CD4-positive, alpha-beta T cell (primary cell): ENCODE data around the gene FAM170A. TPM values are rescaled to one million over a fixed set of nuclear protein-coding genes. Genes with fewer than 3 reads are reported as not detected.

Source experiments
- ATAC-seq: fragments of 200-7000 bp; cut with Tn5 transposase; one replicate; pipeline ENCODE4 v1.10.0; 2022; ENCODE audit warnings: mild to moderate bottlenecking; ENCODE audit not compliant: poor library complexity
- CTCF ChIA-PET: fragments of 350-600 bp; sonication (Branson Sonifier 250); formaldehyde crosslinking; loops from one replicate; lab custom pipeline; 2021; ENCODE audit warnings: antibody characterized with exemption, inconsistent platforms; lab: Charles Lee
- POLR2A ChIA-PET: fragments of 350-600 bp; sonication (Branson Sonifier 250); formaldehyde crosslinking; loops from one replicate; lab custom pipeline; 2021; ENCODE audit warnings: antibody characterized with exemption, inconsistent platforms; lab: Charles Lee
- DNase-seq, 14 experiments: peaks; one replicate each; pipeline ENCODE4 v3.0.0-alpha.2; 2013 to 2020; ENCODE audit warnings: mixed read lengths in 2 of 14
- H3K27ac ChIP-seq, 2 donors: one replicate each; pipeline versions ENCODE4 v1.5.1 to v1.7.0; 2013; ENCODE audit warnings: low read length in 2 of 2, low read depth in 1 of 2, mild to moderate bottlenecking in 1 of 2
- H3K27me3 ChIP-seq, 2 experiments: 1 replicate in 1 of 2; 2 replicates in 1 of 2; pipeline versions ENCODE4 v1.6.1 to v1.7.0; 2013; ENCODE audit warnings: low read length in 2 of 2, control low read depth in 1 of 2, mild to moderate bottlenecking in 1 of 2, moderate library complexity in 1 of 2; ENCODE audit not compliant: insufficient read depth in 2 of 2, control insufficient read depth in 1 of 2
- H3K36me3 ChIP-seq: one replicate; pipeline ENCODE4 v1.6.1; 2013; ENCODE audit warnings: low read length, control low read depth; ENCODE audit not compliant: insufficient read depth
- H3K4me1 ChIP-seq: one replicate; pipeline ENCODE4 v1.6.1; 2013; ENCODE audit warnings: low read length, control low read depth; ENCODE audit not compliant: insufficient read depth
- H3K4me3 ChIP-seq: one replicate; pipeline ENCODE4 v1.5.1; 2013; ENCODE audit warnings: mild to moderate bottlenecking, low read length, moderate library complexity
- H3K9me3 ChIP-seq, 2 experiments: 1 replicate in 1 of 2; 2 replicates in 1 of 2; pipeline versions ENCODE4 v1.6.1 to v1.7.0; 2013; ENCODE audit warnings: low read length in 2 of 2, mild to moderate bottlenecking in 2 of 2, control low read depth in 1 of 2, moderate library complexity in 1 of 2; ENCODE audit not compliant: control insufficient read depth in 1 of 2, insufficient read depth in 1 of 2
- H3K27ac Mint-ChIP-seq: one replicate; pipeline ENCODE4 v1.8.0; 2020; ENCODE audit warnings: mixed read lengths
- H3K27me3 Mint-ChIP-seq: one replicate; pipeline ENCODE4 v1.8.0; 2021; ENCODE audit warnings: mixed read lengths
- H3K36me3 Mint-ChIP-seq: one replicate; pipeline ENCODE4 v1.8.0; 2021; ENCODE audit warnings: low read depth, mixed read lengths
- H3K4me1 Mint-ChIP-seq: one replicate; pipeline ENCODE4 v1.8.0; 2021; ENCODE audit warnings: low read depth, mixed read lengths
- H3K4me3 Mint-ChIP-seq: one replicate; pipeline ENCODE4 v1.8.0; 2020; ENCODE audit warnings: mild to moderate bottlenecking, mixed read lengths
- H3K9me3 Mint-ChIP-seq: one replicate; pipeline ENCODE4 v1.8.0; 2020; ENCODE audit warnings: mixed read lengths
- intact Hi-C, 2 experiments: fragments of 100-400 bp; cut with DNase I in 1 of 2; cut with micrococcal nuclease in 1 of 2; formaldehyde crosslinking; loops; one replicate each; pipeline versions ENCODE4 v1.15.1 to v1.9.0; 2023 to 2025; cut with DNase I, micrococcal nuclease
- polyA plus RNA-seq, 2 donors: library from polyadenylated mRNA; unstranded; fragments of 120-200 nt; gene quantifications; one replicate each; pipeline ENCODE4 v1.2.1, GENCODE V29; 2013
- total RNA-seq, 174 experiments: library from RNA in 2 of 174; stranded (reverse) in 2 of 174; gene quantifications; one replicate each; pipeline ENCODE4 v1.2.3 and lab custom pipeline; 2021 to 2026
- TF ChIP-seq, protein P1 (sequence below): fragments of 200-600 bp; IDR thresholded peaks from one replicate; pipeline ENCODE4 v1.8.0; 2022; ENCODE audit warnings: antibody characterized with exemption, mild to moderate bottlenecking

Gene FAM170A
- total RNA-seq (not detected), total RNA-seq (lab: John Stamatoyannopoulos, UW) (0 to 0.14 (median 0) reads per million in 172 experiments)
- not detected for polyA plus RNA-seq (2013, experiment 1 of 2)
- polyA plus RNA-seq (2013, experiment 2 of 2), result 0.05 TPM

DNA sequence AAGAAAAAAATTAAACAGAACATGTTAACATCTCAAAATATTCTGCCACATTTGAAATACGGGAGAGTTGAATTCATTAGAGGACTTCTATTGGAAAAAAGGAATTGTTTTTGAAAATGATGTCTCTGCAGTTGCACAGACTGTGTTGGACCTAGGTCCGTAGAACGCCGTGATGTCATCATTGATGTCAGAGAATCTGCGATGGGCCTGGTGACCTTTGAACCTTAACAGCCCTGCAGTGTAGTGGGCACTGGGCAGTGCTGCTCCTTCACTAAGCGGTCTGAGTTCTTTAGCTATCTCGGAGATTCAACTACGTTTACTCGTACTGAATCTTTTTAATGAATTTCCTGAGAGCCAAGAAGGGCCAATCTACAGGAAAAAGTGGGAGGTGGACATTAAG, at the start of gene FAM170A:
FAM170A (plus strand) TSS at position 220 of the 400 bp plus-strand sequence. CDS start 211 bp downstream, outside the sequence.
- H3K27ac ChIP-seq, result no peak within 1 kb of the TSS
- TF ChIP-seq, protein P1, sequence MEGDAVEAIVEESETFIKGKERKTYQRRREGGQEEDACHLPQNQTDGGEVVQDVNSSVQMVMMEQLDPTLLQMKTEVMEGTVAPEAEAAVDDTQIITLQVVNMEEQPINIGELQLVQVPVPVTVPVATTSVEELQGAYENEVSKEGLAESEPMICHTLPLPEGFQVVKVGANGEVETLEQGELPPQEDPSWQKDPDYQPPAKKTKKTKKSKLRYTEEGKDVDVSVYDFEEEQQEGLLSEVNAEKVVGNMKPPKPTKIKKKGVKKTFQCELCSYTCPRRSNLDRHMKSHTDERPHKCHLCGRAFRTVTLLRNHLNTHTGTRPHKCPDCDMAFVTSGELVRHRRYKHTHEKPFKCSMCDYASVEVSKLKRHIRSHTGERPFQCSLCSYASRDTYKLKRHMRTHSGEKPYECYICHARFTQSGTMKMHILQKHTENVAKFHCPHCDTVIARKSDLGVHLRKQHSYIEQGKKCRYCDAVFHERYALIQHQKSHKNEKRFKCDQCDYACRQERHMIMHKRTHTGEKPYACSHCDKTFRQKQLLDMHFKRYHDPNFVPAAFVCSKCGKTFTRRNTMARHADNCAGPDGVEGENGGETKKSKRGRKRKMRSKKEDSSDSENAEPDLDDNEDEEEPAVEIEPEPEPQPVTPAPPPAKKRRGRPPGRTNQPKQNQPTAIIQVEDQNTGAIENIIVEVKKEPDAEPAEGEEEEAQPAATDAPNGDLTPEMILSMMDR, result no peak
- H3K27ac Mint-ChIP-seq, result no peak within 1 kb of the TSS
- H3K4me3 ChIP-seq, result no peak within 1 kb of the TSS
- intact Hi-C loops, result no loop called here
- H3K27me3 ChIP-seq, result no peaks in the 10 kb centered on the region
- H3K36me3 ChIP-seq, result no peaks in the 10 kb centered on the region
- no peaks in the 10 kb centered on the region for H3K4me1 ChIP-seq
- ChIA-PET CTCF (no interaction called here), POLR2A (no interaction called here)
- H3K4me1 Mint-ChIP-seq, result no peaks in the 10 kb centered on the region
- ATAC-seq (no peak), DNase-seq (no peak)
- H3K27me3 Mint-ChIP-seq, result peaks cover 26% of the 10 kb centered on the region
- H3K4me3 Mint-ChIP-seq, result no peak within 1 kb of the TSS
- peaks cover 0 to 9% of the 10 kb centered on the region in 2 experiments for H3K9me3 ChIP-seq
- no peaks in the 10 kb centered on the region for H3K36me3 Mint-ChIP-seq
- no peaks in the 10 kb centered on the region for H3K9me3 Mint-ChIP-seq

DNA sequence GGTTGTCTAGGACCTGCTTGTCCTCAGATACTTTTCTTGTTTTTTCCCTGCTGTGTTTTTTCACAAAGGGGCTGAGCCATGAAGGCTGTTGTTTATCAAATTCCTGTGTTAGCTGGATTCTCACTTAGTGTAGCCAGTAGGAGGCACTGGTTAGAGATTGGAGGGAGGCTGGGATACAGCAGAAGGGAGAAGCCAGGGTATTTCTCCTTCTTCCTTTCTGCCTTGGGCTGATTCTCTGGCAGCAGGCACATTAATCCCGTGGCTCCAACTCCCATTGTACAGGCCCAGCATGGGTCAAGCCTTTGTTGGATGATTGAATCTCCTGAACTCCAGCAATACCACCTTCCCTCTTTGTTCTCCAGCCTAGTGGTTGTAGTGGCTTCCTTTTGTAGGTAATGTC, 46.4 kb upstream of the FAM170A start:
- ChIA-PET CTCF (no interaction called here), POLR2A (no interaction called here)
- no peak for ATAC-seq
- intact Hi-C loops, result no loop called here
- H3K9me3 ChIP-seq, result no peaks in the 10 kb centered on the region
- Mint-ChIP-seq H3K9me3 (no peaks in the 10 kb centered on the region), H3K4me3 (no peak overlapping the region), H3K36me3 (no peaks in the 10 kb centered on the region), H3K27ac (no peak overlapping the region), H3K4me1 (no peaks in the 10 kb centered on the region), H3K27me3 (peaks cover 29% of the 10 kb centered on the region)
- H3K27ac ChIP-seq, result no peak overlapping the region
- TF ChIP-seq, protein P1, result no peak
- H3K4me1 ChIP-seq, result no peaks in the 10 kb centered on the region
- no peak for DNase-seq
- no peak overlapping the region for H3K4me3 ChIP-seq
- no peaks in the 10 kb centered on the region for H3K36me3 ChIP-seq
- H3K27me3 ChIP-seq, result peaks cover 0 to 3% of the 10 kb centered on the region in 2 experiments

GRCh38 chr5:119583684-119584083, 45.7 kb upstream of the FAM170A start:
- H3K27ac Mint-ChIP-seq, result no peak overlapping the region
- no peaks in the 10 kb centered on the region for H3K9me3 Mint-ChIP-seq
- Histone ChIP-seq H3K27ac (no peak overlapping the region), H3K4me1 (no peaks in the 10 kb centered on the region), H3K27me3 (peaks cover 0 to 3% of the 10 kb centered on the region in 2 experiments), H3K9me3 (no peaks in the 10 kb centered on the region), H3K4me3 (no peak overlapping the region), H3K36me3 (no peaks in the 10 kb centered on the region)
- ChIA-PET CTCF (no interaction called here), POLR2A (no interaction called here)
- intact Hi-C loops, result no loop called here
- TF ChIP-seq, protein P1, result no peak
- no peaks in the 10 kb centered on the region for H3K36me3 Mint-ChIP-seq
- DNase-seq, result no peak
- ATAC-seq, result no peak
- H3K27me3 Mint-ChIP-seq, result peaks cover 32% of the 10 kb centered on the region
- no peak overlapping the region for H3K4me3 Mint-ChIP-seq
- H3K4me1 Mint-ChIP-seq, result no peaks in the 10 kb centered on the region
